Measurements from ENCODE around the gene MT3. TPM values are rescaled to one million over a fixed set of nuclear protein-coding genes. Genes with fewer than 3 reads are reported as not detected.
"Not testable (repeated sequence)": the region's sequence is repeated elsewhere in the genome, so short reads cannot be mapped to it uniquely, and the experiment has no call there.

The MT3 gene
- total RNA-seq, 1 experiment from 2014 or later: not detected

DNA sequence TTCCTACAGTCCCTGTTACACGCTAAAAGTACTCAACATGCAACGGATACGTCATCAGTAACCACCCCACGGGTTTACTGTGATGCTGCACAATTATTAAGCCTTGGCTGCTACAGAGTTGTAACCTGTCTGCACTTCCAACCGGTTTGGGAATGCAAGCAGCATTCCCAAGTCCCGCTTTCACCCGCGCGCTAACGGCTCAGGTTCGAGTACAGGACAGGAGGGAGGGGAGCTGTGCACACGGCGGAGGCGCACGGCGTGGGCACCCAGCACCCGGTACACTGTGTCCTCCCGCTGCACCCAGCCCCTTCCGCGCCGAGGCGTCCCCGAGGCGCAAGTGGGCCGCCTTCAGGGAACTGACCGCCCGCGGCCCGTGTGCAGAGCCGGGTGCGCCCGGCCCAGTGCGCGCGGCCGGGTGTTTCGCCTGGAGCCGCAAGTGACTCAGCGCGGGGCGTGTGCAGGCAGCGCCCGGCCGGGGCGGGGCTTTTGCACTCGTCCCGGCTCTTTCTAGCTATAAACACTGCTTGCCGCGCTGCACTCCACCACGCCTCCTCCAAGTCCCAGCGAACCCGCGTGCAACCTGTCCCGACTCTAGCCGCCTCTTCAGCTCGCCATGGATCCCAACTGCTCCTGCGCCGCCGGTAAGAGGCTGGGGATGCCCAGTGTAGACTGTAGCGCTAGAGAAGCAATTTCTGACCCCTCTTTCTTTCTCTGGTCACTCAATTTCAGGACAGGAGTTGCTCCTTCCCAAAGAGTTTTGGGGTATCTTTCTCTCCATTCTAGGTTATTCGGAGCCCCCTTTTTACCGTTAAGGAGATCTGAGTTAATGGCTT is 18.9 kb downstream of the MT3 start, which contains the start of gene MT2A:
Gene MT2A, plus strand, starts transcription at position 542 of the 833 bp plus-strand sequence. Its CDS starts 72 bp downstream, at position 614.
- peak; percentile 98 for DNase-seq (ENCODE audit: extremely low read depth, low read depth)

DNA sequence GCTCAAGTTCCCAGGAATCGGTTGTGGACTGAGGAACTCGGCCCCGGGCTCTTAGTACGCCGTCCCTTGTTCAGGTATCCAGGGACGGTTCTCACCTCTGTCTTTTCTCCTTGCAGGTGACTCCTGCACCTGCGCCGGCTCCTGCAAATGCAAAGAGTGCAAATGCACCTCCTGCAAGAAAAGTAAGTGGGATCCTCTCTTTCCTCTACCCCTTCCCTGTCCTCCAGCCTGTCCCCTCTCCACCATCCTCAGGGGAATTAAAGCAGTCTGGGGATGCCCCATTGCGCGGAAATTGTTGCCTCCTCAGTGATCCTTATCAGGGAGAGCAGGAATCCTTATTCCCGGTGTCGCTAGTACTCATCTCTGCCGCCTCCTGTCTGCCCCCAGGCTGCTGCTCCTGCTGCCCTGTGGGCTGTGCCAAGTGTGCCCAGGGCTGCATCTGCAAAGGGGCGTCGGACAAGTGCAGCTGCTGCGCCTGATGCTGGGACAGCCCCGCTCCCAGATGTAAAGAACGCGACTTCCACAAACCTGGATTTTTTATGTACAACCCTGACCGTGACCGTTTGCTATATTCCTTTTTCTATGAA is 19.6 kb downstream of the MT3 start:
- DNase-seq (ENCODE audit: extremely low read depth, low read depth): no peak

DNA sequence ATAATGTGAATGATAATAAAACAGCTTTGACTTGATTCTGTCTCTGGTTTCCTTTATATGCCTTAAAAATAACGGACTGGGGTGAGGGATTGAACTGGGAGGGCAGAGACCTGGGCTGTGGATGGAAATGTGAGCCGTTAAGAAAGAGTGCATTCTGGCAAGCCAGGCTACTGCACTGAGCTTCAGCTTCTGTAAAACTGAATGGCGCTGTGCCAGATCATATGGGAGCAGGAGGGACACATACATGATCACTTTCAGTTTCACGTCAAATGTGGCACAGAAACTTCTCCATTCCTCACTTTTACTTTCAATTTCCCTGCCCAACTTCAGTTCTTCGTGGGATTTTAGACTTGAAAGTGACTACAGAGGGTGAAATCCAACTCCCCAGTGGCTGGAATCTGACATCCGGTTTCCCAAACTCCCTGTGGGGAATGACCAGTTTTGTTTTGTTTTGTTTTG is 20.2 kb downstream of the MT3 start:
- DNase-seq (ENCODE audit: extremely low read depth, low read depth): peak; percentile 69

DNA sequence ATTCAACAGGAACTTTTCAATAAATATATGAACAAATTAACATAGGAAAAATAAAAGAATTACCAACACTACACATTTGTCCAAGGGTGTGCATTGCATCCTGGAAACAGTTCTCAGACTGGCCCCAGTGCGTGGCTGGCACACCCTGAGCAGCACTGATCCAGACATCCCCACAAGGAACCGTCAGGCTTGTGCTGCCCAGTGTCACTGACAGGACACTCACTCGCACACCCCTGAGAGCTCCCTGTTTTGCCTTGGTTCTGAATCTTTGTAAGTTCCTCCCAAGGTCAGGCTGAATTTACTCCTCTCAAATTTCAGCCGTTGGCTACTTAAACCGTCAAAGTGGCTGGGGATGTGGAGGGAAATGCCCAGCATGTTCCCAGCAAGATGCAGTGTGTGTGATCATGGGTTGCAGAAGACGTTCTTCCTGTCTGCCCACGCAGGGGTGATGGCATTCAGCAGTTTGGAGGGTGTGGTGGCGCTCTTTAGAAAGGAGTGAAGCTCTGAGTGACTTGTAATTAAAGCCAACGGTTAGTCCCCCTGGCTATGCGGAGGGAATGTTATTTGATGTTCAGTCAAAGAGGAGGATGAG is 20.8 kb downstream of the MT3 start:
- peak; percentile 54 for DNase-seq (ENCODE audit: extremely low read depth, low read depth)

DNA sequence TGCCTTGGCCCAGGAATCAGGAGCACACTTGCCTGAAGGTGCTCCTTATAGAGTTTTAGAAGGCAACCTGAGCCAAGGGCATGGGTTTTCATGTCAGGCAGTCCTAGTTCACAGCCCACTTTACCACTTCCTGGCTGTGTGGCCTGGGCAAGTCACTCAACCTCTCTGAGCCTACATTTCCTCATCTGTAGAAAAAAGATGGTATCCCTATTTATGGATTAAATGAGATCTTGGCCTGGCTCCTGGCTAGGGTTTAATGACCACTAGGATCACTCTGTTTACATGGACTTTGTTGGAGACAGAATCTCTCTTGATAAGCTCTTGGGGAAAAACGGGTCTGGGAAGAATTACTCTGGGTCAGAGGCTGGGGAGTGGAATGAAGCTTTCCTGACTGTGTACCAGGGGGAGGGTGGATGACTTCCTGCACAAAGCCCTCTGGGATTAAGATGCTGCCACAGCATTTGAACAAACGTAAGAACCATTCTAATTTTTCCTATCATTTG is 21.3 kb downstream of the MT3 start:
- DNase-seq (ENCODE audit: extremely low read depth, low read depth): no peak

DNA sequence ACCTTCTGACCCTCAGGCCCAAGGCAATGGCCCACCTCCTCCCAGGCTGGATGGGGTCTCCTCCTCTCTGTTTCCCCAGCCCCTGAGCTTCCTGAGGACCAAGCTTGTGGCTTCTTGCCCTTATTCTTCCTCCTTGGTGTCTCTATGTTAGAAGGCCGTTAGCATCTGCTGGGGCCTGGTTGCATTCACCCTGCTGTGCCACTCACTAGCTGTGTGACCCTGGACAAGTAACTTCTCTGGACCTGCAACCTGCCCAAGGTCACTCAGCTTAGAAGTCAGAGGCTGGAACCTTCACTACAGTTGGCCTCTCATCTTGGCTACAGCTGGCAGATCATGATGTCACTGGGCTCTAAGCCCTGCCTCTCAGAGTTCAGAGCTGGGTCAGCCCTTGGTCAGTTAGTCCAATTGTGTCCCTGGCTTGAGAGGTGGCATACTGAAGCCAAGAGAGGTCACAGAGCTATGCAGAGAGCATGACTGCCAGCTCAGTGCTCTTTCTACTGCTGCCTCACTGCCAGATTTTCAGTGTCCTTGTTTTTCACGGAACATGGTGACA is 22.0 kb downstream of the MT3 start:
- DNase-seq (ENCODE audit: extremely low read depth, low read depth): no peak

DNA sequence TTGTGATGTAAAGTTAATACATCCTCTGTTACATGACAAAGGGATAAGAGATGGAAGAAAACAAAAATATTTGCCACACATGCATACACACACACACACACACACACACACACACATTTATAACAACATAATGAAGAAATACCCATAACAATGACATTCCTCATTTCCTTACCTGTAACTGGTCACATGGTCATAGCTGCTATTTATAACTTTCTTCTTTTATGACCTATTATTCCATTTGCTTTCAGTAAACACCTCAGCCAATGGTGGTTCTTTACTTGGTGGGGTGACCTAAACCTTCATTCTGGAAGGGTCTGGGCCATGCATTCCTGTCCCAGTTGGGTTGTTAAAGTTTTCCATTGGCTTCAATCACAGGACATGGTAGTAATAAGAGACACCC is 24.4 kb downstream of the MT3 start:
- no peak for DNase-seq (ENCODE audit: extremely low read depth, low read depth)

DNA sequence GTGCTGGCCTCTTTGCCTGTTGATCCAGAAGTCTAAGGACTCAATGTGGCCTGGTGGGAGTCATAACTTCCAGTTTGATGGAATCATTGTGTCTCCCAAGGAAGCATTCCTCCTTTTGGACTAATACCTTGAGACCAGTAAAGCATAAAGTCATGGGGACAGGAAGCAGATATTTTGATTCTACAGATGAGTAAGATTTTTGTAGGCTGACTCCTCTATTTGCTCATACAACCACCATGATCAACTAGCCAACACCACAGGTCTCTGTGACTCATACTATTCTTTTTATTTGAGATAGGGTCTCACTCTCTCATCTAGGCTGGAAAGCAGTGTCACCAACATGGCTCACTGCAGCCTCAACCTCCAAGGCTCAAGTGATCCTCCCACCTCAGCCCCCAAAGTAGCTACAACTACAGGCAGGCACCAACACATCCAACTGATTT is 25.2 kb downstream of the MT3 start:
- no peak for DNase-seq (ENCODE audit: extremely low read depth, low read depth)

DNA sequence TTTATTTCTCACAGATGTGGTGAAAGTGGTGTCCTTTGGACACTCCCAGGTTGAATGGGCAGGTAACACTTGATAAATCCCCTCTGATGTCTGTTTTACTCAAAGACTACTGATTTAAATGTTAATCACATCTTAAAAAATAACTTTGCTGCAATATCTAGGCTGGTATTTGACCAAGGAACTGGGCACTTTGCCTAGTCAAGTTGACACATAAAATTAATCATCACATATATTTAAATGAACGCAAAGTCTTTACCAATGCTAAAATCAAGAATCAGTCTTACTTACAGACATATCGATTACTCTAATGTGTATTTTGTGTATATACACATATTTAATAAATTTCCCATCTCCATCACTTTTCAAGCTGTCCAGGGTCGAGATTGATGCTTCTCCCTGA is 26.0 kb downstream of the MT3 start:
- DNase-seq (ENCODE audit: extremely low read depth, low read depth): no peak

DNA sequence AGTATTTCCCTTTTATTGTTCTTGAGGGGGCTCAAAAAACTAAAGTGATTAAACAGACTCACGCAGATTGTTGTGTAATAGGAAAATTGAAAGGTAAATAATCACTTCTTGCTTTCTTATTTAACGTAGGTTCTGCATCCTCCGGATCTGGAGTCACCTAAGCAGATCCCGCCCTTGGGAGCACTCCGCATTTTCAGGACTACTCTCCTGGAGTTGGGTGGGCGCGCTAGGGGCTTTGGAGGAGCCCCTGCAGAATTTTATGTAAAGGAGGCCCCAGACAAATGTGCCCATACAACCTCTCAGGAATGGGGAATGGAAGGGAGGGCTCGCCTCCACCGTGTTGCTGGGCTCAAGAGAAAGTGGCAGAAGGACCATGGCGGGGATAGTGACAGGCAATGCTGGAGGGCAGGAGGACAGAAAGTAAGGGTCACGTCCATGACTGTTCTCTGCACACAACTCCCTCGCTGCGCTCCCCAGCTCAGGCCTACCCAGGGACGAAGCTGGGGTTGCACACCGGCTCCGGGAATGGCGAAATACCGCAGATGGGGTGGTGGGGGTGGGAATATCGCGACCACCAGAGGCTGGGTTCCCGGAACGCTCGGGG is 27.4 kb downstream of the MT3 start:
- DNase-seq (ENCODE audit: extremely low read depth, low read depth): no peak

DNA sequence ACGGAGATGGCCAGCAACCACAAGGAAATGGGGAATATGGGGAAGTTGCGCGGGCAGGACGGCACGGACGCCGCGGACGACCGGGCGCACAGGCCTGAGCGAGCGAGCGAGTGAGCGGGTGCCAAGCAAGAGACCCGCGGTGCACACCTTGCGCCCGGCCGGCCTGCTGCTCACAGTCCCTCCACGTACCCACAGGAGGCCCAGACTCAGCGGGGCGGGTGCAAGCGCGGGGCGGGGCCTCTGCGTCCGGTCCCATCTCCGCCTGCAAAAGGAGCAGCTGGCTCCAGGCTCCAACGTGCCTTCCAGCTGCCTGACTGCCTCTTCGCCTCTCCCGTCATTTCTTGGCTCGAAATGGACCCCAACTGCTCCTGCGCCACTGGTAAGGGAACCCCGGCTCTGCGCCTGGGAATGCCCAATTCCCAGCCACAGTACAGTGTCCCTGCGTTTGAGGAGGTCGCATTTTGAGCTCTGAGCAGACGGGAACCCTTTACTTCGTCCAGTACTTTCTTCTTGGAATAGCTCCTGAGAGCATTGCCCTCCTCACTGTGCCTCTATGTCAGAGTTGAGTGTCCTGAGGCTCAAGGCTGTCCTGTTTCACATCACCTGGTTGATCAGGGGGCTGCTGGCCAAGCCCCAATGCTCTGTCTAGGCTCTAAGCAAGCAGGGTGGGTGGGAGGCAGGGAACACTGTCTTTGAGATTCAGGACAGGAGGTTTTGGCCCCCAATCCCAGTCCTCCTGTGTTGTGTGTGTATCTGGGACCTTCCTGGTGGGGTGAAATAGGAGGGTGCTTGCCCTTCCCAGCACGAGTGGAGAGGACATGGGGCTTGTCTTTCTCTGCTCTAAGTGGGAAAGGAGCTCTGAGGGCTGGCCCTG is 28.1 kb downstream of the MT3 start:
- DNase-seq (ENCODE audit: extremely low read depth, low read depth): no peak

DNA sequence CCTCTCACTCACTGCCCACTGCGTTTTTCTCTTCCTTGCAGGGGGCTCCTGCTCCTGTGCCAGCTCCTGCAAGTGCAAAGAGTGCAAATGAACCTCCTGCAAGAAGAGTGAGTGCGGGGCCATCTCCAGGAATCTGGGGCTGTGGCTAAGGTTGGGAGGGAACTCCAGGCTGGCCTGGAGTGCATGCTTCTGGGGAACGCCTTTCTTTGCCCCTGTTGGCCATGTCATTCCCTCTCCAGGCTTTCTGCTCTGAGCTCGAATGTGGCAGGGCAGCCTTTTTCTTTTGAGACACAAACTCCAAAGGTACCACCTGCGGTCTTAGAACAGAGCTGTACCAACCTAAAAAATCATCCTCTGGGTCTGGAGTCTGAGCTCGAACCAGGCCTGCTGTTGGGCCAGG is 28.8 kb downstream of the MT3 start:
- DNase-seq (ENCODE audit: extremely low read depth, low read depth): no peak

DNA sequence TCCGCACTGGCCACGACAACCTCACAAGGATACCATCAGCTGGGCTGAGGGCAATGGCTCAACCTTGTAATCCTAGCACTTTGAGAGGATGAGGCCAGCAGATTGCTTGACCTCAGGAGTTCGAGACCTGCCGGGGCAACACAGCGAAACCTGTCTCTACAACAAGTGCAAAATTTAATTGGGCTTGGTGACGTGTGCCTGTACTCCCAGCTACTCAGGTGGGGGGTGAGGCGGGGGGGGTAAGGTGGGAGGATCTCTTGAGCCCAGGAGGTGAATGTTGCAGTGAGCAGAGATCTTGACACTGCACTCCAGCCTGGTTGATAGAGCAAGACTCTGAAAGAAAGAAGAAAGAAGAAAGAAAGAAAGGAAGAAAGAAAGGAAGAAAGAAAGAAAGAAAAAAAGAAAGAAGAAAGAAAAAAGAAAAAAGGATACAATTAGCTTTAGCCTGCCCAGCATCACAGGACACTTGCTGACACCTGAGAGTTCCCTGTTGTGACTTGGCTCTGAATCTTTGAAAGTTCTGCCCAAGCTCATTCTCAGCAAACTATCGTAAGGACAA is 31.1 kb downstream of the MT3 start:
- no peak for DNase-seq (ENCODE audit: extremely low read depth, low read depth)

DNA sequence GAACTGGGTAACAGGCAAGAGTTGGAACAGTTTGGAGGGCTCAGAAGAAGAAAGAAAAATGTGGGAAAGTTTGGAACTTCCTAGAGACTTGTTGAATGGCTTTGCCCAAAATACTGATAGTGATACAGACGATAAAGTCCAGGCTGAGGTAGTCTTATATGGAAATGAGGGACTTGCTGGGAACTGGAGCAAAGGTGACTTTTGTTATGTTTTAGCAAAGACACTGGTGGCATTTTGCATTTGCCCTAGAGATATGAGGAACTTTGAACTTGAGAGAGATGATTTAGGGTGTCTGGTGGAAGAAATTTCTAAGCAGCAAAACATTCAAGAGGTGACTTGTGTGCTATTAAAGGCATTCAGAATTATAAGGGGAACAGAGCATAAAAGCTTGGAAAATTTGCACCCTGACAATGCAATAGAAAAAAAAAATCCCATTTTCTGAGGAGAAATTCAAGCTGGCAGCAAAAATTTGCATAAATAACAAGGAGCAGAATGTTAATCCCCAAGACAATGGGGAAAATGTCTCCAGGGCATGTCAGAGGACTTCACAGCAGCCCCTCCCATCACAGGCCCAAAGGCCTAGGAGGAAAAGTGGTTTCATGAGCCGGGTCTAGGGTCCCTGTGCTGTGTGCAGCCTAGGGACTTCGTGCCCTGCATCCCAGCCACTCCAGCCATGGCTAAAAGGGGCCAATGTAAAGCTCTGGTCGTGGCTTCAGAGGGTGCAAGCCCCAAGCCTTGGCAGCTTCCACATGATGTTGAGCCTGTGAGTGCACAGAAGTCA is 32.5 kb downstream of the MT3 start:
- DNase-seq (ENCODE audit: extremely low read depth, low read depth): not testable (repeated sequence)

DNA sequence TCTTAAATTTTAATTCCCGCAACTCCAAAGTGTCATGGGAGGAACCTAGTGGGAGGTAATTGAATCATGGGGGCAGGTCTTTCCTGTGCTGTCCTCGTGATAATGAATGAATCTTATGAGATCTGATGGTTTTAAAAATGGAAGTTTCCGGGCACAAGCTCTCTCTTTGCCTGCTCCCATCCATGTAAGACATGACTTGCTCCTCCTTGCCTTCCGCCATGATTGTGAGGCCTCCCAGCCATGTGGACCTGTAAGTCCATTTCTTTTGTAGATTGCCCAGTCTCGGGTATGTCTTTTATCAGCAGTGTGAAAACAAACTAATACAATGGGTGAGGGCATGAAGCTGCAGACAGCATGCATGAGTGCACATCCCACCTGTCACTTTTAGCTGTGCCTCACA is 33.9 kb downstream of the MT3 start:
- not testable (repeated sequence) for DNase-seq (ENCODE audit: extremely low read depth, low read depth)

DNA sequence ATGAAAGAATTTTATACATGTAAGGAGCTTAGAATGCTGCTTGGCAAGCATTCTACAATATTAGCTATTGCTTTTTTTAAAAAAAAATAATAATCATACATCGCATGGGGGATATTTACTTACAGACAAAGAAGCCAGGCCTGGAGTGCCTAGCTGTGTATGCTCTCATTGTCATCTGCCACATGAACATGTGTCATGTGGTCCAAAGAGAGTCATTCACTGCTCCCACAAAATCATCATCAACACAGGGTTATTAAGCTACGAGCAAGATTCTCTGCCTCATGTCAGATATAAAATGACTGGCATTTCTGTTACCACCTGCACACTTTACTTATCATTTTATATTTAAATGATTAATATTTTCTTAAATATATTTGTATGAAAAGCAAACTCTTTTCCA is 34.3 kb downstream of the MT3 start:
- no peak for DNase-seq (ENCODE audit: extremely low read depth, low read depth)

DNA sequence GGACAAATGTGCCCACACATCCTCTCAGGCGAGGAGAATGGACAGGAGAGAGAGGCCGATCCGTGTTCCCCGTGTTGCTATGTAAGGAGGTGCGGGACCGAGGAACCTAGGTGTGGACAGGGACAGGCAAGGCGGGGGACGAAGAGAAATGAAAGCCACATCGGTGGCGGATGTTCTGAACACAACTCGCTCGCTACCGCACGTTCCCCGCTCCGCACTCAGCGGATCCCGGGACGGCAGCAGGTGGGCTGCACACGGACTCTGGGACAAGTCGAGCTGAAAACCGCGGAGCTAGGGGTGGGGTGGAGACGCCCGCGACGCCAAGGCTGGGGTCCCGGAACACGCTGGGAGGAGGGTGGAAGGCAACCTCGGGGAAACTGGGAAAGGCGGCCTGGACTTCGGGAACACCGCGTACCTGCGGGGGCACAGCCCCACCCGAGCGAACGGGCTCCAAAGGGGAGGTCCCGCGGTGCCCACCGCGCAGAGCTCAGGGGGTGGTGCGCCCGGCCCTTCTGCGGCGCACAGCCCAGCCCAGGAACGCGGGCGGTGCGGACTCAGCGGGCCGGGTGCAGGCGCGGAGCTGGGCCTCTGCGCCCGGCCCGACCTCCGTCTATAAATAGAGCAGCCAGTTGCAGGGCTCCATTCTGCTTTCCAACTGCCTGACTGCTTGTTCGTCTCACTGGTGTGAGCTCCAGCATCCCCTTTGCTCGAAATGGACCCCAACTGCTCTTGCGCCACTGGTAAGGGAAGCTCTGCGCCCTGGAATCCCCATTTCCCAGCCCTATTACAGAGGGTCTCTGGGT is 36.0 kb downstream of the MT3 start, which contains the start of gene MT1E:
Gene MT1E, plus strand, starts transcription at position 642 of the 803 bp plus-strand sequence. Its CDS starts 71 bp downstream, at position 713.
- no peak for DNase-seq (ENCODE audit: extremely low read depth, low read depth)
